HG03354 (cell line): ENCODE results near the gene SNED1.
"Not testable (repeated sequence)": the region's sequence is repeated elsewhere in the genome, so short reads cannot be mapped to it uniquely, and the experiment has no call there.

Experiments used
- ATAC-seq: cut with Tn5 transposase; IDR thresholded peaks from one replicate; pipeline ENCODE4 v1.9.1; 2021; ENCODE audit warnings: mild to moderate bottlenecking; ENCODE audit not compliant: unreplicated experiment, poor library complexity, severe bottlenecking

SNED1 gene

DNA sequence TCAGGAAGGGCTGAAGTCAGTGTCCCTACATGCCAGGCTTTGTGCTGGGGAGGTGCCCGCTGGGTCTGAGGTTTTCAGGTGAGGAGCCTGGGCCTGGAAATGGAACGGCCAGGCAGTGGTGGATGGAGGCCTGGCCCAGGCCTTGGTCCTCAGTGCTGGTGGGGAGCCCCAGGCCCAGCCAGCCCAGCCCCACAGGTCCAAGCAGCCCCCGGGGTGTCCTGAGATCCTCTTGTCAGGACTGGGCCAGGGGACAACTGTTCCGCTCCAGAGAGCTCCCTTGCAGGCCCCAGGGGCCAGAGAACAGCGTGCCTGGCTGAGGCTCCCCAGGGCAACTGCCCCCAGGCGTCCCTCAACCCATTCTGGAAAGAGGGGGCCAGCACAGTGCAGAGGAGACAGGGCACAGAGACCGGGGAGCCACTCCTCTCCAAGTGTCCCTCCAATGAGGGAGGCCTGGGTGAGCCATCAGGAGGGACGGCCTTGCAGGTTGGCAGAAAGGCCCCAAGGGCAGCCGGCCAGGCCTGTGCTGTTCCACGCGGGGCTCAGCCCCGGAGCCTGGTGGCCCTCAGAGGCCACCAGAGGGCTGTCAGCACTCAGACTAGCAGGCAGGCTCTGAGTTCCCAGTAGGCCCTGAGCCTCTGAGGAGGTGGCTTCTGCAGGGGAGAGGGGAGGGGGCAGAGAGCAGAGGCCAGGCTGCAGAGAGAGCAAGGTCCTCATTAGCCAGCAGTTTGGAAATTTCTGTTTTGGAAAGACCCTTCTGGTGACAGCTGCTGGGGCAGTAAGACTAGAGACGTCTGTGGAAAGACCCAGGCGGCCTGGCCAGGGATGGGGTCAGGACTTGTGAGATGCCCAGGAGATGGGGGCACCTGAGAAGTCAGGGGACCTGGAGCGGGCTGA lies 29.4 kb upstream of the SNED1 start:
- no peak for ATAC-seq

DNA sequence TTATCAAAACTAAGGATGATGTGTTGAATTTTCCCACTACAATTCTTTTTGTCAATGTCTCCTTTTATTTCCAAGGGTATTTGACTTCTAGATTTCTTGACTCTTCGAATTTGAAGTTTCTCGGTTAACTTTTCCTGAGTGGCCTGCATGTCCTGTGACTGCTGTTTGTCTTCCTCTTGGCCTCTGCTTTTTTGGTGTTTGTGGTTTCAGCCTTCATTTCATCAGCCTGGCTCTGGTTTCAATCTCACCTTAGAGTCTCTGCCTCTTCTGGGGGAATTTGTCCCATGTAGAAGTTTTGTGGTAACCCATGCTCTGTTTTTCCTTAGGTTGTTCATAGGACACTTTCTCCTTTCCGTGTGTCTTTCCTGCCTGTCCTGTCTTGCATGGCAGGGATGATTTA lies 28.3 kb upstream of the SNED1 start:
- no peak for ATAC-seq

GRCh38 chr2:240970816-240971215 lies 27.6 kb upstream of the SNED1 start:
- no peak for ATAC-seq

GRCh38 chr2:240972201-240972600 lies 26.2 kb upstream of the SNED1 start:
- no peak for ATAC-seq

DNA sequence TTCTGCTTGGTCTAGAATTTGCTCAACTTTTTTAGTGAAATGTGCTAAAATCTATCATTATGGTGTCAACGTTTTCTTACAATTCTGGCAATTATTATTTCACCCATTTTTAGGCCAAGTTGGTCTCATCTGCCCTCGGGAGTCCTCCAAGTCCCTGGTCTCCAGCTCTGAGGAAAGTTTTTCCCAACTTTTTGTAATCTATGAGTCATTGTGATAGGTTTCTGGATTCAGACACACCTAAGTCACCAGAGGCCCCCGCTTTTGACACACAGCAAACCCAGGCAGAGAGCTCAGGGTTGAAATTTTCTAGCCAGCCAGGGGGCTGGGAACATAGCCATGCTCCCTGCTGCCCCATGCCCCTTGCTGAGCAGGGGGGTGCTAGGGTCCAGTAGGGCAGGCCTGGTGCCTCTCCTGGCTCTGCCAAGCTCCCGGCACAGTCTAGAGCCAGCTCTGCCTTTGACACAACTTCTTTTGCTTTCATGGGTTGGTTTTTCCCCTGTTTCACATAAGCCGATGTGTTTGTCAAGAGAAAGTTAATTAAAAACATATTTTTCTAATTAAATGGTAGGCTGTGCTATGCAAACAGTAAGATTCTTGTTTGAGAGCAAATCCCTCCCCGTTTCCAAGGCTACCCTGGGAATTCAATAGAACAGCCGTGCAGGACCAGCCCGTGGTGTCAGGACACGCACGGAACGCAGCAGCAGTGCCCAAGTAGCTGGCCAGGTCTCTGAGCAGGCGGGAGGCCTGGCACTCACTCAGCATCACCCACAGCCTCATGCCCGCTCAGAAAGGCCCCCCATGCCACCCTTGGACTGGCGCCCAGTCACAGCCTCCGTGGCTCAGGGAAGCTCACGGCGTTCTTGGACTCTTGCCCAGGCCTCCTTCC lies 25.5 kb upstream of the SNED1 start:
- ATAC-seq = no peak

GRCh38 chr2:240974771-240975572 lies 23.4 kb upstream of the SNED1 start:
- no peak for ATAC-seq

GRCh38 chr2:240975903-240976302 lies 22.5 kb upstream of the SNED1 start:
- ATAC-seq = not testable (repeated sequence)

- ATAC-seq = no peak
Measured at GRCh38 chr2:240981280-240981679, 17.1 kb upstream of the SNED1 start.

DNA sequence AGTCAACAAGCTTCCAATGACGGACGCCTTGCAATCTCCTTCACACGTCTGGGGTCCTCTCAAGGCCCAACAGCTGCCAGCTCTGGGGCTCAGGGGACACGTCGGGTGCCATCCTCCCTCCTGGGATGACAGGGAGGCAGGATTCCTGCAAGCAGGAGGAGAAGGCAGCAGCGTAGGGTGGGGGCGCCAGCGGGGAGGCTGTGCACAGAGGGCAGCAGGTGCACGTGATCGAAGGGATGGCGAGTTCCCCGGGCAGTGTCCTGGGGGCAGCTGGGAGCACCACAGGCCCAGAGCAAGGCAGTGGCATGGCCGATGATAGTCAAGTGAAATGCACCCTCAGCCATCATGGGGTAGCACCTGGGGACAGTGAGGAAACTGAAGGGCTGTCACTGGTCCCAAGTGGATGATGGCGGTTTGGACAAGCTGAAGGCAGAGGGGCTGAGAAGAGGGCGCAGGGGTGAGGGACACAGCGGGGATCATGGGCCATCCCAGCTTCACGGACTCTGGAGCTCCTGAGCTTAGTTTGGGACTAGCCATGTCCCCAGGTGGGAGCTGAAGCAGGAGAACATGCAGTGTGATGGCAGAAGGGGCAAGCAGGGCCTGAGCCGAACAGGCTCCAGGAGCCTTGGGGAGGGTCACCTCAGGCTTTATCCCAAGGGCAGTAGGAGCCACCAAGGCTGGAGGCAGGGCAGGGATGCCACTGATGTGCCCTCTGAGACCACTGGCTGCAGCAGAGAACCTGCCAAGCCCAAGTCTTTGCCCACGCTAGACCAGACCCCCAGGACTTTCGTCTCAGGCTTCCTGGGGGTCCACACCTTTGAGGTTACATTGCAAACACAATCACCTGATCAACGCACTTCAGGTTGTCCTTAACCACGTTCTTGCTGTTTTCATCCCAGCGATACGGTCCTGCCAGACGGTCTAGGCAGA lies 16.3 kb upstream of the SNED1 start:
- ATAC-seq = no peak

GRCh38 chr2:240982821-240983281 lies 15.6 kb upstream of the SNED1 start:
- no peak for ATAC-seq

- no peak for ATAC-seq
Measured at GRCh38 chr2:240983361-240983995, 14.9 kb upstream of the SNED1 start.

DNA sequence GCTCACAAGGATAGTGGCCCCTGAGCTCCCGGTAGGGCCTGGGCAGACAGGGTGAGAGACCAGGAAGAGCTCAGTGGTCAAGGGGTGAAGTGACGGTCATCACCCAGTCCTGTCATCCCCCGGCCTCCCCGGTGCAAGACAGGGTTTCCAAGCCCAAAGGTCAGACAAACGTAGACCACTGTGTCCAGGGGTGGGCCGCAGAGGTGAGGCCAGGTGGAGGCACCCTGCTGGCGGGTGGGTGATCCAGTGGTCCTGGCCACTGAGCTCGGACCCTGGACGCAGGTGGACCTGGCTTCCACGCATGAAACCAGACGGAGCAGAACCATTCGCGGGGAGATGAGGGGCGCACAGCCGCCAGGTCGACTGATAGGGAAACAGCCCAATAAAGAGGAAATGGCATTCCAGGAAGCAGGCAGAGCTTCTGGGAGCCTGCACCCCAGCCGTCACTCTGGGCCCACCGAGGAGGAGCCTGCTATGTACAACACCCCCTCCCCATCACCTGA lies 14.4 kb upstream of the SNED1 start:
- no peak for ATAC-seq

DNA sequence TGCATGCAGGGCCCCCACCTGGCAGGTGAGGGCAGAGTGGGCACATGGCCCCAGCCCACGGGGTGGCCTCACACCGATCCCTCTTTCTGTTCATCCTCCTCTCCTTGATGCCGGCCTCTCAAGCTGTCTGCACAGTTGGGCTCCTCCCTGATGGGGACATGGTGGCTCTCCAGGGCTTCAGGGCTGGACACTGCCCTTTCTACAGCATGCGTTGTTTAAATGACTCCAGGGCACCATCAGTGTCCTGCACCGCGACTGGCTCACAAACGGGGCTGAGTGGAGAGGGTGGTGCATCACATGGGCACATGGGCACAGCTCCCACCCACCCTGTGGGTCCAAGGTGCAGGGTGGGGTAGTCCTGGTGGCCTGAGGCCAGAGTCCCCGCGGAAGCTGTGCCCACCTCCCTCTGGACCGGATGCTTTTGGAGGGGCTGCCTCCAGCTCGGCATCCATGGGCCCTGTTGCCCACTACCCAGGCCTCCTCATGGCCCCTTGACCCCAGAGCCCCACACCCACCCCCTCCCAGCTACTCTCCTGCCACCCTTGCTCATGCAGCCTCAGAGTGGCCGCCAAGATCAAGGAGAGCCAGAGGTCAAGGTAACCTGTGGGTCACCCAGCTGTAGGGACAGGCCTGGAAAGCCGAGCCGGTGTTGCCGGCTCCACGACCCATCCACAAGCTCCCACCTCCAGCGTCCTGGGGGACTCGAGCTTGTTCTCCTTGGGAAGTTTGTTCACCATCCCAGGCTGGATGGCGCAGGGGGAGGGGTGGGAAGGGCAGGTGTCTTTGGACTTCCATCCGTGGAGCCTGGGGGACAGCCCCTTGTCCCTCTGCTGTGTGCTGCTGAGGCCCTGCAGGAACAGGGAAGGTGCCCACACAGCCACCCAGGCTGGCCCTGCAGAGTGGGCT lies 12.3 kb upstream of the SNED1 start:
- ATAC-seq = no peak

DNA sequence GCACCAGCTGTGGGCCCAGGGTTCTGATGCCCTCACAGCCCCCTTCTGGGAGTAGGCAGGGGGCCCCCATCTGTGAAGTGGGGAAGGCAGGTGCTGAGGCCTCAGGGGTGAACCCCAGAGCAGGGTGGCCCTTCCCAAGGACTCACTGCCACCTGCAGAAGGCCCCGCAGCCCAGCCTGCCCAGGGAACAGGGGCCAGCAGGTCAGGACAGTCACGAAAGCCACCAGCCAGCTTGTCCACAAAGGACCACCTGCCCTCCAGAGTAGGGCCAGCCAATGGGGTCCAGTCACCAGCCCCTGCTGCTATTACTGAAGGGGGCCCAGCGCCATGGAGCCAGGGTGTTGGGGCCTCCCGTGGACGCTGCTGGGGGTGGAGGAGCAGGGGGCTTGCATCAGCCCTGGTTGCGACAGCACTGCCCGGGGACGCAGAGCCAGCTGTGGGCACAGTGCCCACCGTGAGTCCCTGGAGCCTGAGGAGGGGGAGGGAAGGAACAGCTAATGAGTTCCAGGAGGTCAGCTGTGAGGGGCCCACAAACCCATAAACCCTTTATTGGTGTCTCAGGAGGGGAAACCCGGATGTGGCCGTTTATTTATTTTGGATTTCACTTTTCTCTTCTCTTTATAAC lies 11.5 kb upstream of the SNED1 start:
- ATAC-seq = no peak

- no peak for ATAC-seq
Measured at GRCh38 chr2:240987588-240987987, 10.8 kb upstream of the SNED1 start.

DNA sequence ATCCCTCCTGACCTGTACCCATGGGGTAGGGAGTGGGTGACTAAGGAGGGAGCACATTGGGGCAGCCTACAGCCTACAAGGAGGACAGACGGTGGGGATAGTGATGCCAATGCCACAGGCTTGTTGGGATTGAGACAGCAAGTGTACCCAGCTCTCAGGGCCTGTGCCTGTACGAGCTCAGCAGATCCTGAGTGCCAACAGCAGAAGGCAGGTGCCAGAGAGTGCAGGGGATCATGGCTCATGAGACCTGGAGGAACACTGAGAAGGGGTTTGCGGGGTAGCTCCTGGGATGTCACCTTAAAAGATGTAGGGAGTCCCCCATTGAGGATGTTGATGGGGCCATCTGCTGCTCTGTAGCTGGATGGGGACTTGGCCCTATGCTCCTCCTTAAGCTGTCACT lies 10.3 kb upstream of the SNED1 start:
- ATAC-seq = no peak
